HEK293 (cell line): ENCODE measurements around the gene AFF3.

Source experiments
- CTCF ChIA-PET: fragments of 350-600 bp; formaldehyde crosslinking; extraction: SDS; loops from one replicate; lab custom pipeline; 2021; ENCODE audit warnings: antibody characterized with exemption; lab: Yijun Ruan, JAX
- POLR2A ChIA-PET: fragments of 300-600 bp; formaldehyde crosslinking; extraction: SDS; loops from one replicate; lab custom pipeline; 2020; ENCODE audit warnings: antibody characterized with exemption, inconsistent platforms; lab: Yijun Ruan, JAX
- H3K27ac ChIP-seq: fragments of 200-500 bp; sonication (Bioruptor generic); 2 replicates; pipeline ENCODE4 v1.5.1; 2014; ENCODE audit warnings: low read depth, low read length, control low read depth, inconsistent platforms; ENCODE audit errors: extremely low read depth
- H3K36me3 ChIP-seq, 2 experiments: fragments of 200-500 bp in 1 of 2; sonication (Bioruptor generic) in 1 of 2; 1 replicate in 1 of 2; 2 replicates in 1 of 2; pipeline ENCODE4 v1.5.1; 2014 to 2017; ENCODE audit warnings: inconsistent platforms in 2 of 2, low read length in 2 of 2; ENCODE audit not compliant: control insufficient read depth in 2 of 2, insufficient read depth in 1 of 2
- H3K4me1 ChIP-seq: fragments of 200-500 bp; sonication (Bioruptor generic); 2 replicates; pipeline ENCODE4 v1.5.1; 2014; ENCODE audit warnings: mild to moderate bottlenecking, low read length, inconsistent platforms; ENCODE audit not compliant: control insufficient read depth, insufficient read depth
- H3K4me3 ChIP-seq: 2 replicates; pipeline ENCODE4 v1.5.1; 2011; ENCODE audit warnings: low read depth, mild to moderate bottlenecking, control low read depth, low read length, moderate library complexity
- H3K9me3 ChIP-seq: fragments of 200-500 bp; sonication (Bioruptor generic); 2 replicates; pipeline ENCODE4 v1.5.1; 2014; ENCODE audit warnings: low read depth, low read length, inconsistent platforms; ENCODE audit not compliant: control insufficient read depth, insufficient read depth
- GLI4 ChIP-seq: fragments of 450-650 bp; formaldehyde crosslinking; IDR thresholded peaks from 2 replicates; pipeline ENCODE4 v1.5.1; 2016; ENCODE audit warnings: missing biosample characterization, missing genetic modification characterization
- IKZF3 ChIP-seq: fragments of 450-650 bp; IDR thresholded peaks from 2 replicates; pipeline ENCODE4 v1.5.0; 2018; ENCODE audit warnings: missing biosample characterization, mild to moderate bottlenecking, missing genetic modification characterization, moderate library complexity
- KLF1 ChIP-seq: fragments of 450-650 bp; formaldehyde crosslinking; IDR thresholded peaks from 2 replicates; pipeline ENCODE4 v1.5.1; 2016; ENCODE audit warnings: missing biosample characterization, missing genetic modification characterization
- MEIS1 ChIP-seq: sonication (generic); formaldehyde crosslinking; IDR thresholded peaks from 2 replicates; pipeline ENCODE4 v1.8.1; 2022; ENCODE audit warnings: missing genetic modification reagents, mild to moderate bottlenecking, borderline replicate concordance
- SCRT2 ChIP-seq: fragments of 450-650 bp; formaldehyde crosslinking; IDR thresholded peaks from 2 replicates; pipeline ENCODE4 v1.5.1; 2016; ENCODE audit warnings: missing biosample characterization, missing genetic modification characterization
- SP7 ChIP-seq: fragments of 450-650 bp; formaldehyde crosslinking; IDR thresholded peaks from 2 replicates; pipeline ENCODE4 v1.5.1; 2016; ENCODE audit warnings: missing biosample characterization, missing genetic modification characterization
- TCF7L2 ChIP-seq: IDR thresholded peaks from 2 replicates; pipeline ENCODE4 v1.6.1; 2011; ENCODE audit warnings: low read depth, mild to moderate bottlenecking, inconsistent platforms, low read length, moderate library complexity, borderline replicate concordance
- ZBTB21 ChIP-seq: fragments of 450-650 bp; formaldehyde crosslinking; IDR thresholded peaks from 2 replicates; pipeline ENCODE4 v1.5.1; 2017; ENCODE audit warnings: missing biosample characterization, missing genetic modification characterization
- ZFP37 ChIP-seq: fragments of 450-650 bp; formaldehyde crosslinking; IDR thresholded peaks from 2 replicates; pipeline ENCODE4 v1.5.1; 2016; ENCODE audit warnings: missing biosample characterization, missing genetic modification characterization
- ZNF121 ChIP-seq: fragments of 450-650 bp; formaldehyde crosslinking; IDR thresholded peaks from 2 replicates; pipeline ENCODE4 v1.5.1; 2016; ENCODE audit warnings: missing biosample characterization, missing genetic modification characterization
- ZNF169 ChIP-seq: fragments of 450-650 bp; formaldehyde crosslinking; IDR thresholded peaks from 2 replicates; pipeline ENCODE4 v1.5.1; 2016; ENCODE audit warnings: missing biosample characterization, missing genetic modification characterization
- ZNF19 ChIP-seq: fragments of 450-650 bp; formaldehyde crosslinking; IDR thresholded peaks from 2 replicates; pipeline ENCODE4; 2016; ENCODE audit warnings: missing biosample characterization, missing genetic modification characterization, low read depth
- ZNF2 ChIP-seq: fragments of 450-650 bp; formaldehyde crosslinking; IDR thresholded peaks from 2 replicates; pipeline ENCODE4 v1.5.1; 2016; ENCODE audit warnings: missing biosample characterization, missing genetic modification characterization
- ZNF214 ChIP-seq: fragments of 450-650 bp; formaldehyde crosslinking; IDR thresholded peaks from 2 replicates; pipeline ENCODE4 v1.5.1; 2017; ENCODE audit warnings: missing biosample characterization, mild to moderate bottlenecking, missing genetic modification characterization, borderline replicate concordance
- ZNF292 ChIP-seq: fragments of 450-650 bp; formaldehyde crosslinking; IDR thresholded peaks from 2 replicates; pipeline ENCODE4 v1.5.1; 2016; ENCODE audit warnings: low read depth, missing biosample characterization, missing genetic modification characterization, borderline replicate concordance
- ZNF335 ChIP-seq: fragments of 450-650 bp; formaldehyde crosslinking; conservative IDR thresholded peaks from 2 replicates; pipeline ENCODE4 v1.5.1; 2016; ENCODE audit warnings: missing biosample characterization, missing genetic modification characterization
- ZNF350 ChIP-seq: fragments of 450-650 bp; formaldehyde crosslinking; IDR thresholded peaks from 2 replicates; pipeline ENCODE4 v1.5.0; 2017; ENCODE audit warnings: missing biosample characterization, mild to moderate bottlenecking, missing genetic modification characterization
- ZNF354C ChIP-seq: fragments of 450-650 bp; formaldehyde crosslinking; IDR thresholded peaks from 2 replicates; pipeline ENCODE4 v1.5.1; 2016; ENCODE audit warnings: missing biosample characterization, missing genetic modification characterization, low read depth, borderline replicate concordance
- ZNF510 ChIP-seq: fragments of 450-650 bp; formaldehyde crosslinking; IDR thresholded peaks from 2 replicates; pipeline ENCODE4 v1.5.1; 2018; ENCODE audit warnings: mild to moderate bottlenecking, missing genetic modification characterization, missing biosample characterization; ENCODE audit not compliant: insufficient replicate concordance
- ZNF548 ChIP-seq: fragments of 450-650 bp; formaldehyde crosslinking; IDR thresholded peaks from 2 replicates; pipeline ENCODE4 v1.5.1; 2016; ENCODE audit warnings: missing biosample characterization, missing genetic modification characterization
- ZNF626 ChIP-seq: fragments of 450-650 bp; sonication (Bioruptor Pico); formaldehyde crosslinking; IDR thresholded peaks from 2 replicates; pipeline ENCODE4 v1.5.1; 2018; ENCODE audit warnings: missing biosample characterization, missing genetic modification characterization, inconsistent platforms
- ZNF677 ChIP-seq: fragments of 450-650 bp; IDR thresholded peaks from 2 replicates; pipeline ENCODE4 v1.5.0; 2018; ENCODE audit warnings: missing biosample characterization, mild to moderate bottlenecking, missing genetic modification characterization, moderate library complexity
- ZNF747 ChIP-seq: fragments of 450-650 bp; formaldehyde crosslinking; IDR thresholded peaks from 2 replicates; pipeline ENCODE4 v1.5.1; 2016; ENCODE audit warnings: missing biosample characterization, missing genetic modification characterization
- ZNF843 ChIP-seq: fragments of 450-650 bp; formaldehyde crosslinking; IDR thresholded peaks from 2 replicates; pipeline ENCODE4 v1.5.1; 2016; ENCODE audit warnings: missing biosample characterization, missing genetic modification characterization
- ZSCAN23 ChIP-seq: fragments of 450-650 bp; formaldehyde crosslinking; IDR thresholded peaks from 2 replicates; pipeline ENCODE4 v1.5.1; 2016; ENCODE audit warnings: missing biosample characterization, missing genetic modification characterization
- TF ChIP-seq, protein P1 (sequence below): fragments of 450-650 bp; formaldehyde crosslinking; IDR thresholded peaks from 2 replicates; pipeline ENCODE4 v1.5.1; 2016; ENCODE audit warnings: missing biosample characterization, missing genetic modification characterization
- TF ChIP-seq, protein P2 (sequence below): fragments of 450-650 bp; formaldehyde crosslinking; IDR thresholded peaks from 2 replicates; pipeline ENCODE4 v1.5.1; 2016; ENCODE audit warnings: missing biosample characterization, missing genetic modification characterization
- TF ChIP-seq, protein P3 (sequence below): fragments of 450-650 bp; formaldehyde crosslinking; IDR thresholded peaks from 2 replicates; pipeline ENCODE4 v1.5.1; 2016; ENCODE audit warnings: missing biosample characterization, missing genetic modification characterization

Gene AFF3

DNA sequence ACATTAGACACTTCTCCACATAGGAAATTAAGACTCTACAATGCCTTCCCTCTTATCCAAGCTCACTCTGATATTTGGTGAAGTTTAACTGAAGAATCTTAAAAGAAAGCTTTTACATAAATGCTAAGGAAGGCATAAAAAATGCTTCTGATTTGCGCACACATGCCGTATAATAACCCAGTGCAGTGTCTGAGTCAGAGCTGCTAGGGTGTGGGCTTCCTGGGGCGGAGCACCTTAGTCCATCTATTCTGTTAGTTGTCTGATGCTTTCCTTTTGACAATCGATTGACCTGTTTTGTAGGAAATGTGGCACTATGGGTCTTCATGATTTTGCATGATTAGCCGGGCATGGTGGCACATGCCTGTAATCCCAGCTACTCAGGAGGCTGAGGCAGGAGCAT lies 231.5 kb downstream of the AFF3 start (continued):
- TF ChIP-seq, protein P1, sequence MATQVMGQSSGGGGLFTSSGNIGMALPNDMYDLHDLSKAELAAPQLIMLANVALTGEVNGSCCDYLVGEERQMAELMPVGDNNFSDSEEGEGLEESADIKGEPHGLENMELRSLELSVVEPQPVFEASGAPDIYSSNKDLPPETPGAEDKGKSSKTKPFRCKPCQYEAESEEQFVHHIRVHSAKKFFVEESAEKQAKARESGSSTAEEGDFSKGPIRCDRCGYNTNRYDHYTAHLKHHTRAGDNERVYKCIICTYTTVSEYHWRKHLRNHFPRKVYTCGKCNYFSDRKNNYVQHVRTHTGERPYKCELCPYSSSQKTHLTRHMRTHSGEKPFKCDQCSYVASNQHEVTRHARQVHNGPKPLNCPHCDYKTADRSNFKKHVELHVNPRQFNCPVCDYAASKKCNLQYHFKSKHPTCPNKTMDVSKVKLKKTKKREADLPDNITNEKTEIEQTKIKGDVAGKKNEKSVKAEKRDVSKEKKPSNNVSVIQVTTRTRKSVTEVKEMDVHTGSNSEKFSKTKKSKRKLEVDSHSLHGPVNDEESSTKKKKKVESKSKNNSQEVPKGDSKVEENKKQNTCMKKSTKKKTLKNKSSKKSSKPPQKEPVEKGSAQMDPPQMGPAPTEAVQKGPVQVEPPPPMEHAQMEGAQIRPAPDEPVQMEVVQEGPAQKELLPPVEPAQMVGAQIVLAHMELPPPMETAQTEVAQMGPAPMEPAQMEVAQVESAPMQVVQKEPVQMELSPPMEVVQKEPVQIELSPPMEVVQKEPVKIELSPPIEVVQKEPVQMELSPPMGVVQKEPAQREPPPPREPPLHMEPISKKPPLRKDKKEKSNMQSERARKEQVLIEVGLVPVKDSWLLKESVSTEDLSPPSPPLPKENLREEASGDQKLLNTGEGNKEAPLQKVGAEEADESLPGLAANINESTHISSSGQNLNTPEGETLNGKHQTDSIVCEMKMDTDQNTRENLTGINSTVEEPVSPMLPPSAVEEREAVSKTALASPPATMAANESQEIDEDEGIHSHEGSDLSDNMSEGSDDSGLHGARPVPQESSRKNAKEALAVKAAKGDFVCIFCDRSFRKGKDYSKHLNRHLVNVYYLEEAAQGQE (tag by site-specific recombination): no peak
- TF ChIP-seq ZNF677 (tag by site-specific recombination): no peak
- no peak for TF ChIP-seq KLF1
- TF ChIP-seq ZNF843 (tag by site-specific recombination): no peak
- TF ChIP-seq, all 188 proteins: peak for 0

DNA sequence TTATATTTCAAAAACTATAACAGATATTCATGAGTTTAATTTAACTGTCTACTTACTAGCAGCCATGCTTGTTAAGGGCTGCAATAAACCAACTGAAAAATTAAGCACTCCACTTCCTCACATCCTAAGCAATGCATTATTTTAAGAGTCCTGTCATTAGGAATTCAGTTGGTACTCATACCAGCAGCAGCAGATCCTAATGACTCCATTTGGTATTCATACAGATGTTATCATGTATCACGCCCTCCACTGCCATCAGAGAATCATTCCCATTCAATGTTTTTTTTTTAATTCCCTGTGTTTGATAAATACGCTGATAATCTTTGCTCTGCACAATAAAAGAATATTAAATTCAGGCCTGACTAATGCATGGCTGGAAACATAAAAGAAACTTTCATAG lies 236.8 kb downstream of the AFF3 start:
- TF ChIP-seq ZNF626 (no peak), ZNF2 (tag by site-specific recombination) (no peak), ZFP37 (tag by site-specific recombination) (no peak), SP7 (no peak), MEIS1 (CRISPR knock-in tag) (no peak), GLI4 (no peak), ZNF169 (tag by site-specific recombination) (no peak), ZNF335 (no peak), ZBTB21 (tag by site-specific recombination) (no peak), ZNF292 (no peak), ZNF19 (tag by site-specific recombination) (no peak), KLF1 (no peak), ZSCAN23 (tag by site-specific recombination) (no peak), ZNF510 (tag by site-specific recombination) (no peak), SCRT2 (tag by site-specific recombination) (no peak), IKZF3 (tag by site-specific recombination) (no peak)
- TF ChIP-seq, protein P2, sequence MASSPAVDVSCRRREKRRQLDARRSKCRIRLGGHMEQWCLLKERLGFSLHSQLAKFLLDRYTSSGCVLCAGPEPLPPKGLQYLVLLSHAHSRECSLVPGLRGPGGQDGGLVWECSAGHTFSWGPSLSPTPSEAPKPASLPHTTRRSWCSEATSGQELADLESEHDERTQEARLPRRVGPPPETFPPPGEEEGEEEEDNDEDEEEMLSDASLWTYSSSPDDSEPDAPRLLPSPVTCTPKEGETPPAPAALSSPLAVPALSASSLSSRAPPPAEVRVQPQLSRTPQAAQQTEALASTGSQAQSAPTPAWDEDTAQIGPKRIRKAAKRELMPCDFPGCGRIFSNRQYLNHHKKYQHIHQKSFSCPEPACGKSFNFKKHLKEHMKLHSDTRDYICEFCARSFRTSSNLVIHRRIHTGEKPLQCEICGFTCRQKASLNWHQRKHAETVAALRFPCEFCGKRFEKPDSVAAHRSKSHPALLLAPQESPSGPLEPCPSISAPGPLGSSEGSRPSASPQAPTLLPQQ (tag by site-specific recombination): no peak
- Histone ChIP-seq H3K36me3 (no peaks in the 10 kb centered on the region), H3K27ac (no peak overlapping the region), H3K4me1 (no peaks in the 10 kb centered on the region), H3K9me3 (no peaks in the 10 kb centered on the region), H3K4me3 (no peak overlapping the region)
- POLR2A ChIA-PET: no interaction called here
- CTCF ChIA-PET: interaction anchor here (0.6 kb wide), 1 partner anchor 10 kb away, joined by 3 read pairs; no protein-coding TSS in a partner anchor

DNA sequence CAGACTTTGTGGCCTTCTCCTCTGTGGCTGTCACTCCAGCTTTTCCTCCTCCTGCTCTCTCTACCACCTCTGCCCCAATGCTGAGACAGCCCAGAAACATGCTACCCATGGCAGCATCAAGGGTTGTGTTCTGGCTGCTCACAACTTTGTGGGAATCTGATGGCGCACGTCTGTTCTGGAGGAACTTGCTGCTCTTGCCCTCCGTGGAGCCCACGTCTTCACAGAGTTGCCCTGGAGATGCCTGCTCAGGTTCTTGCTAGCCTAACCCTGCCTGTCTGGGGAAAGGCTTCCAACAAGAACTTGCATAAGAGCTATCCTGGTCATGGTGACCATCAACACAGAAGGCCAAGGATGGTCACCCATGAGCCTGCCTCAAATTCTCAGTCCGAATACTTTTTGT lies 237.4 kb downstream of the AFF3 start:
- Histone ChIP-seq H3K4me1 (no peaks in the 10 kb centered on the region), H3K36me3 (no peaks in the 10 kb centered on the region), H3K27ac (no peak overlapping the region), H3K4me3 (no peak overlapping the region), H3K9me3 (no peaks in the 10 kb centered on the region)
- CTCF ChIA-PET: interaction anchor here (0.6 kb wide), 1 partner anchor 11 kb away, joined by 3 read pairs; no protein-coding TSS in a partner anchor
- POLR2A ChIA-PET: no interaction called here
- TF ChIP-seq ZNF121 (tag by site-specific recombination) (no peak), TCF7L2 (no peak), ZNF350 (tag by site-specific recombination) (no peak), KLF1 (no peak), ZNF548 (tag by site-specific recombination) (no peak), ZNF510 (tag by site-specific recombination) (no peak), ZNF214 (tag by site-specific recombination) (no peak), ZNF747 (tag by site-specific recombination) (no peak), ZNF354C (tag by site-specific recombination) (no peak)
- TF ChIP-seq, protein P3, sequence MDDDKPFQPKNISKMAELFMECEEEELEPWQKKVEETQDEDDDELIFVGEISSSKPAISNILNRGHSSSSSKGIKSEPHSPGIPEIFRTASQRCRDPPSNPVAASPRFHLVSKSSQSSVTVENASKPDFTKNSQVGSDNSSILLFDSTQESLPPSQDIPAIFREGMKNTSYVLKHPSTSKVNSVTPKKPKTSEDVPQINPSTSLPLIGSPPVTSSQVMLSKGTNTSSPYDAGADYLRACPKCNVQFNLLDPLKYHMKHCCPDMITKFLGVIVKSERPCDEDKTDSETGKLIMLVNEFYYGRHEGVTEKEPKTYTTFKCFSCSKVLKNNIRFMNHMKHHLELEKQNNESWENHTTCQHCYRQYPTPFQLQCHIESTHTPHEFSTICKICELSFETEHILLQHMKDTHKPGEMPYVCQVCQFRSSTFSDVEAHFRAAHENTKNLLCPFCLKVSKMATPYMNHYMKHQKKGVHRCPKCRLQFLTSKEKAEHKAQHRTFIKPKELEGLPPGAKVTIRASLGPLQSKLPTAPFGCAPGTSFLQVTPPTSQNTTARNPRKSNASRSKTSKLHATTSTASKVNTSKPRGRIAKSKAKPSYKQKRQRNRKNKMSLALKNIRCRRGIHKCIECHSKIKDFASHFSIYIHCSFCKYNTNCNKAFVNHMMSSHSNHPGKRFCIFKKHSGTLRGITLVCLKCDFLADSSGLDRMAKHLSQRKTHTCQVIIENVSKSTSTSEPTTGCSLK (tag by site-specific recombination): no peak
